HUES64 (cell line): ENCODE data around the gene PSMB9.

Experiments used
- H3K27ac ChIP-seq: 2 replicates; pipeline ENCODE4 v1.7.0; 2013; ENCODE audit warnings: low read depth, low read length, inconsistent platforms
- H3K27me3 ChIP-seq: 2 replicates; pipeline ENCODE4 v1.6.1; 2013; ENCODE audit warnings: mild to moderate bottlenecking, low read length; ENCODE audit not compliant: insufficient read depth
- H3K36me3 ChIP-seq: 2 replicates; pipeline ENCODE4 v1.6.1; 2013; ENCODE audit warnings: mild to moderate bottlenecking, low read length; ENCODE audit not compliant: insufficient read depth
- H3K4me1 ChIP-seq: 2 replicates; pipeline ENCODE4 v1.6.1; 2013; ENCODE audit warnings: mild to moderate bottlenecking, low read length, moderate library complexity; ENCODE audit not compliant: insufficient read depth
- H3K4me3 ChIP-seq: 2 replicates; pipeline ENCODE4 v1.5.1; 2013; ENCODE audit warnings: mild to moderate bottlenecking, low read length, moderate library complexity
- H3K9ac ChIP-seq: 2 replicates; pipeline ENCODE4 v1.6.1; 2013; ENCODE audit warnings: mild to moderate bottlenecking, low read depth, low read length
- H3K9me3 ChIP-seq: 2 replicates; pipeline ENCODE4 v1.6.1; 2013; ENCODE audit warnings: low read depth, low read length; ENCODE audit not compliant: insufficient read depth
- WGBS: fragments of 150-250, 120-280 bp; methylation state at CpG from one replicate; pipeline ENCODE4 v1.1.7; 2013; ENCODE audit warnings: missing lambda C conversion rate; 5-methylcytosine and 5-hydroxymethylcytosine counted together

Gene PSMB9

GRCh38 chr6:32886681-32887383, 32.8 kb downstream of the PSMB9 start:
- Histone ChIP-seq H3K9me3 (no peaks in the 10 kb centered on the region), H3K4me1 (no peaks in the 10 kb centered on the region), H3K36me3 (no peaks in the 10 kb centered on the region), H3K4me3 (no peak overlapping the region), H3K27me3 (no peaks in the 10 kb centered on the region), H3K27ac (no peak overlapping the region), H3K9ac (no peak overlapping the region)
- WGBS, result 83% methylated on average over 3 of the region's 3 CpGs

- H3K9ac ChIP-seq, result no peak overlapping the region
- no peaks in the 10 kb centered on the region for H3K27me3 ChIP-seq
- 84% methylated on average over 5 of the region's 5 CpGs for WGBS
- H3K36me3 ChIP-seq, result no peaks in the 10 kb centered on the region
- no peak overlapping the region for H3K4me3 ChIP-seq
- H3K27ac ChIP-seq, result no peak overlapping the region
- no peaks in the 10 kb centered on the region for H3K4me1 ChIP-seq
- no peaks in the 10 kb centered on the region for H3K9me3 ChIP-seq
Measured at GRCh38 chr6:32887616-32888015, 33.6 kb downstream of the PSMB9 start.

GRCh38 chr6:32888576-32888975, 34.6 kb downstream of the PSMB9 start:
- Histone ChIP-seq H3K4me3 (no peak overlapping the region), H3K27ac (no peak overlapping the region), H3K9me3 (no peaks in the 10 kb centered on the region), H3K9ac (no peak overlapping the region), H3K27me3 (no peaks in the 10 kb centered on the region), H3K36me3 (no peaks in the 10 kb centered on the region), H3K4me1 (0 out of 2 replicates have a peak, but pooled peaks cover 1% of the 10 kb centered on the region)
- 84% methylated on average over 2 of the region's 2 CpGs for WGBS

GRCh38 chr6:32889533-32889932, 35.5 kb downstream of the PSMB9 start:
- no peak overlapping the region for H3K27ac ChIP-seq

GRCh38 chr6:32890831-32891230, 36.8 kb downstream of the PSMB9 start:
- Histone ChIP-seq H3K36me3 (no peaks in the 10 kb centered on the region), H3K9me3 (no peaks in the 10 kb centered on the region), H3K4me3 (no peak overlapping the region), H3K9ac (no peak overlapping the region), H3K4me1 (peaks cover 8% of the 10 kb centered on the region; the same call in 1 of the 2 replicates), H3K27me3 (no peaks in the 10 kb centered on the region), H3K27ac (no peak overlapping the region)
- WGBS, result no CpG with 5 or more reads among the region's 1 CpG

More at GRCh38 chr6:32889533-32889932, 35.5 kb downstream of the PSMB9 start:
- H3K36me3 ChIP-seq, result no peaks in the 10 kb centered on the region
- no peaks in the 10 kb centered on the region for H3K27me3 ChIP-seq
- no peaks in the 10 kb centered on the region for H3K9me3 ChIP-seq
- 0 out of 2 replicates have a peak, but pooled peaks cover 3% of the 10 kb centered on the region for H3K4me1 ChIP-seq
- WGBS, result 53% methylated on average over 1 of the region's 1 CpG
- no peak overlapping the region for H3K4me3 ChIP-seq
- no peak overlapping the region for H3K9ac ChIP-seq

- Histone ChIP-seq H3K9me3 (no peaks in the 10 kb centered on the region), H3K27me3 (no peaks in the 10 kb centered on the region), H3K9ac (peak overlapping the region; percentile 74), H3K4me3 (peak overlapping the region; percentile 93), H3K27ac (peak overlapping the region; percentile 77), H3K4me1 (peaks cover 8% of the 10 kb centered on the region; the same call in 1 of the 2 replicates), H3K36me3 (no peaks in the 10 kb centered on the region)
- WGBS, result under 1% methylated on average over 61 of the region's 61 CpGs
Measured at GRCh38 chr6:32894085-32895005, 40.4 kb downstream of the PSMB9 start.

GRCh38 chr6:32895006-32895345, 41.0 kb downstream of the PSMB9 start:
- Histone ChIP-seq H3K27ac (no peak overlapping the region), H3K9ac (peak overlapping the region; percentile 74), H3K4me1 (peaks cover 8% of the 10 kb centered on the region; the same call in 1 of the 2 replicates), H3K9me3 (no peaks in the 10 kb centered on the region), H3K36me3 (no peaks in the 10 kb centered on the region), H3K27me3 (no peaks in the 10 kb centered on the region), H3K4me3 (peak overlapping the region; percentile 93)
- 1% methylated on average over 8 of the region's 8 CpGs for WGBS

DNA sequence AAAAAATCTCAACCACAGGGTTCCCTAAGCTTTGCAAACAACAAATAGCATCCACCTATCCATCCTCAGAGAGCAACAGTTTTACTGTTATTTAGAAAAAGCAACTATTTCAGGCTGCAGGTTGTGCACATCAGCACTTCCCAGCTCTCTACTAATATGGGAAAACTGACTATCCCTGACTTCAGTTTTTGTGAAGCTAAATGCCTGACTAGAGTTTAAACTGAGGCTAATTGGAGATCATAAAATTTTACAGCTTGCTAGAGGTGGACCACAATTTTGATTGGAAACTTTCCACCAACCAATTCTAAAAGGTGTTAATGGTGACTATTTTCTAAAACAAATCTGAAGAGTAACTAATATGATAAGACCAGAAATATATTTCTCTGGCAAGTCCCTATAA, 50.0 kb downstream of the PSMB9 start:
- Histone ChIP-seq H3K4me3 (no peak overlapping the region), H3K4me1 (no peaks in the 10 kb centered on the region), H3K9me3 (no peaks in the 10 kb centered on the region), H3K27ac (no peak overlapping the region), H3K9ac (no peak overlapping the region), H3K36me3 (no peaks in the 10 kb centered on the region; the same call in 1 of the 2 replicates), H3K27me3 (peaks cover 14% of the 10 kb centered on the region; the same call in 1 of the 2 replicates)

DNA sequence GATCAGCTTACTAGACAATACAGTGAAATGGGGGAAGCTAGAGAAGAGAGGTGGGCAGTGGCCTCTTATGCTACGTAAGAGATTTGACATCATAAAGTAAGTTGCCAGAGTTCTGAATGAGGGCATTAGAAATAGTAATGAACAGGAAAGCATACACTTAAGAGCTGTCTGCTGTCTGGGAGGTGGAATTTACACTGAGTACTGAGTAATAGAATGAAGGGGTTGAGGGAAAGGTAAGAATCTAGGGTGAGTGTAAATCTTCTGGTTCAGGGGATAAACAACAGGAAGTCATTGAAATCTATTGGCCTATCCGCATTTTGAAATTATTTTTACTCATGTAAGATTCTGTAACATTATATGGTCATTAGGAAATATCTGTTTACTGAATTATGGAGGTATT, 51.1 kb downstream of the PSMB9 start:
- Histone ChIP-seq H3K27me3 (peaks cover 25% of the 10 kb centered on the region; the same call in 1 of the 2 replicates), H3K9me3 (no peaks in the 10 kb centered on the region), H3K4me1 (no peaks in the 10 kb centered on the region), H3K27ac (no peak overlapping the region), H3K36me3 (no peaks in the 10 kb centered on the region; the same call in 1 of the 2 replicates), H3K9ac (no peak overlapping the region), H3K4me3 (no peak overlapping the region)
- 88% methylated on average over 1 of the region's 2 CpGs for WGBS

DNA sequence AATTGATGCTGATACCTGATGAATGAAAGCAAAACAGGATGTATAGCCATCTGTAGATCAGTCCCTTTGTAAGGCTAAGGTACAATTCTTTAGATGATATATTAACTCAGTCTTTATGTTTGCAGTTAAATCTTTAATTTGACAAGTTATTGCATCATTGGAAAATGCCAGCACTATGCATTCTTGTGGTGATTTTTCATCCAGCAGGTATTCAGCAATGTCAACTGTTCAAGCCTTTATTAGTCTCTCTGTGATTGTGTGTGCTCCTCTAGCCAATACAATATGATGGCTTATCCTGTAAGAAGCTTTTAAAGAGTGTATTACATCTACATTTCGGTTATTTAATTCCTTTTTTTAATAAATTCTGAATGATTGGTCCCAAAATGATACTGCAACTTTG, 52.5 kb downstream of the PSMB9 start:
- no peak overlapping the region for H3K9ac ChIP-seq
- no peaks in the 10 kb centered on the region for H3K9me3 ChIP-seq
- WGBS, result no CpG with 5 or more reads among the region's 1 CpG
- no peak overlapping the region for H3K27ac ChIP-seq
- H3K4me3 ChIP-seq, result no peak overlapping the region
- H3K27me3 ChIP-seq, result peaks cover 34% of the 10 kb centered on the region; the same call in 1 of the 2 replicates
- no peaks in the 10 kb centered on the region for H3K4me1 ChIP-seq
- no peaks in the 10 kb centered on the region for H3K36me3 ChIP-seq

DNA sequence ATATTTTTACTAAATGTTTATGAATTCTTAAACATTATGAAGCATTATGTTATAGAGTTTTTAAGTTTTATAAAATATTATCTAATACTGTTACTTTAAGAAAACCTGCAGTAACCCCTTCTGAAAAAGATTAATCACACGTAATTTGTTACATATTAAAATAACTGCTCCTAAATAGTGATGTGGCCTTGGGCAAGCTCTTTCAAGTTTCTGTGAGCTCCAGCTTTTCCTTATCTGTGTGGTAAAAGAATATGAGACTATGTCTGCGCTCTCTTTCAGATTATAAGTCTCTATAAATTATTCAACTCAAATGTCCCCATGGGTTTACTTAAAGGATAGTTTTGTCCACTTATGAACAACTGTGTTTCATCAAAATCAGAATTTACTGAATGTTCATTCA, 54.9 kb downstream of the PSMB9 start:
- H3K4me3 ChIP-seq, result no peak overlapping the region
- H3K36me3 ChIP-seq, result no peaks in the 10 kb centered on the region
- no peaks in the 10 kb centered on the region for H3K9me3 ChIP-seq
- H3K4me1 ChIP-seq, result no peaks in the 10 kb centered on the region
- no peak overlapping the region for H3K9ac ChIP-seq
- WGBS, result no CpG with 5 or more reads among the region's 2 CpGs
- H3K27ac ChIP-seq, result no peak overlapping the region
- peaks cover 38% of the 10 kb centered on the region; the same call in 1 of the 2 replicates for H3K27me3 ChIP-seq
